ENCODE results near the gene ARHGEF37. TPM values are rescaled to one million over a fixed set of nuclear protein-coding genes. Genes with fewer than 3 reads are reported as not detected.

The ARHGEF37 gene
- total and polyA plus RNA-seq, 8 donors = 4.2 to 7.3 (median 5.2) TPM

- intact Hi-C loops (cut with DNase I) = no loop called here
- H3K27ac ChIP-seq = no peak overlapping the region
- no peak overlapping the region for H3K4me3 ChIP-seq
- H3K27me3 ChIP-seq = no peaks in the 10 kb centered on the region
- H3K4me1 ChIP-seq = no peaks in the 10 kb centered on the region
- no peak for DNase-seq
- H3K9me3 ChIP-seq = no peaks in the 10 kb centered on the region
- no peak for TF ChIP-seq CTCF (IDR thresholded peaks at IDR 0.05)
- ATAC-seq = no peak
- H3K36me3 ChIP-seq = no peaks in the 10 kb centered on the region
Measured at GRCh38 chr5:149598966-149599365, 17.7 kb downstream of the ARHGEF37 start.

GRCh38 chr5:149599375-149599774, 18.1 kb downstream of the ARHGEF37 start:
- no peaks in the 10 kb centered on the region for H3K4me1 ChIP-seq
- no peaks in the 10 kb centered on the region for H3K27me3 ChIP-seq
- H3K9me3 ChIP-seq = no peaks in the 10 kb centered on the region
- no peak for TF ChIP-seq CTCF (IDR thresholded peaks at IDR 0.05)
- H3K36me3 ChIP-seq = no peaks in the 10 kb centered on the region
- DNase-seq = no peak
- no peak overlapping the region for H3K4me3 ChIP-seq
- no peak overlapping the region for H3K27ac ChIP-seq
- intact Hi-C loops (cut with DNase I) = no loop called here
- no peak for ATAC-seq

DNA sequence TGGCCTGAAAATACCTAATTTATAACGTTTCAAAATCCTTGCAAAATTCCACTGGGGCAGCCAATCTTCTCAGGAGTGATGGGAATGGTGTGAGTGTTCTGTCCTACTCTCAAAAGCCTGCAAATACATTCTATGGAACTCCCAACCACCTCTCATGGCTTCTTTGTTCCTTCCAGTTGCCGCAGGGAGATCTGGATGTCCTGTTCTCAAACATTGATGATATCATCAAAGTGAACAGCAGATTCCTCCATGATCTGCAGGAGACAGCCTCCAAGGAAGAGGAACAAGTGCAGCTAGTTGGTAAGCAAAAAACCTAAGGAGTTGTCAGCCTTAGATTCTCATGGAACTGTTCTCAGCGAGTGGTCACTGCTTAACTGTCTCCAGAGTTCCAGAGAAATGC, 19.6 kb downstream of the ARHGEF37 start:
- H3K4me3 ChIP-seq = no peak overlapping the region
- intact Hi-C loops (cut with DNase I) = no loop called here
- no peaks in the 10 kb centered on the region for H3K36me3 ChIP-seq
- H3K4me1 ChIP-seq = peaks cover 0 to 6% of the 10 kb centered on the region in 2 donors
- ATAC-seq (no peak), DNase-seq (no peak)
- no peak for TF ChIP-seq CTCF (IDR thresholded peaks at IDR 0.05)
- no peaks in the 10 kb centered on the region for H3K27me3 ChIP-seq
- H3K9me3 ChIP-seq = no peaks in the 10 kb centered on the region
- no peak overlapping the region for H3K27ac ChIP-seq

- intact Hi-C loops (cut with DNase I) = no loop called here
- Histone ChIP-seq H3K27ac (no peak overlapping the region), H3K4me3 (no peak overlapping the region), H3K27me3 (no peaks in the 10 kb centered on the region), H3K36me3 (no peaks in the 10 kb centered on the region), H3K9me3 (no peaks in the 10 kb centered on the region), H3K4me1 (peaks cover 0 to 6% of the 10 kb centered on the region in 2 donors)
- no peak for DNase-seq
- no peak for ATAC-seq
- TF ChIP-seq CTCF (IDR thresholded peaks at IDR 0.05) = no peak
Measured at GRCh38 chr5:149603210-149603609, 21.9 kb downstream of the ARHGEF37 start.

GRCh38 chr5:149603920-149604319, 22.6 kb downstream of the ARHGEF37 start:
- no peak for DNase-seq
- Histone ChIP-seq H3K4me1 (peaks cover 0 to 6% of the 10 kb centered on the region in 2 donors), H3K9me3 (no peaks in the 10 kb centered on the region), H3K27ac (no peak overlapping the region), H3K27me3 (no peaks in the 10 kb centered on the region), H3K4me3 (no peak overlapping the region), H3K36me3 (no peaks in the 10 kb centered on the region)
- TF ChIP-seq CTCF (IDR thresholded peaks at IDR 0.05) = no peak
- intact Hi-C loops (cut with DNase I) = no loop called here
- no peak for ATAC-seq
